Tibial nerve (tissue), 4 donors: ENCODE data around the gene MLC1. TPM values are rescaled to one million over a fixed set of nuclear protein-coding genes. Genes with fewer than 3 reads are reported as not detected.

Experiments
- DNase-seq, 2 donors: peaks; one replicate each; pipeline ENCODE4 v3.0.0-alpha.2; 2019; ENCODE audit warnings: low spot score in 2 of 2
- H3K27ac ChIP-seq, 4 donors: fragments of 200-600 bp; sonication (generic) in 3 of 4; one replicate each; pipeline ENCODE4 v1.5.1; 2017 to 2019; ENCODE audit warnings: mild to moderate bottlenecking in 1 of 4
- H3K27me3 ChIP-seq, 2 donors: fragments of 200-600 bp; sonication (generic) in 1 of 2; one replicate each; pipeline versions ENCODE4 v1.5.1 to v1.6.0; 2017 to 2019
- H3K36me3 ChIP-seq, 3 donors: fragments of 200-600 bp; sonication (generic); one replicate each; pipeline ENCODE4 v1.5.1; 2018 to 2019
- H3K4me1 ChIP-seq, 4 donors: fragments of 200-600 bp; sonication (generic) in 3 of 4; one replicate each; pipeline ENCODE4 v1.5.1; 2017 to 2019
- H3K4me3 ChIP-seq, 4 donors: fragments of 200-600 bp; sonication (generic) in 3 of 4; one replicate each; pipeline ENCODE4 v1.5.1; 2017 to 2019; ENCODE audit warnings: mild to moderate bottlenecking in 1 of 4, moderate library complexity in 1 of 4
- H3K9me3 ChIP-seq, 4 donors: fragments of 200-600 bp; sonication (generic) in 3 of 4; one replicate each; pipeline ENCODE4 v1.5.1; 2017 to 2019
- EP300 ChIP-seq, 2 donors: sonication (generic); formaldehyde crosslinking; IDR thresholded peaks; one replicate each; pipeline ENCODE4 v1.6.1; 2017; ENCODE audit warnings: antibody characterized with exemption in 2 of 2, mild to moderate bottlenecking in 1 of 2
- POLR2A ChIP-seq, 2 donors: fragments of 450-650 bp; IDR thresholded peaks; one replicate each; pipeline ENCODE4 v1.6.1; 2017; ENCODE audit warnings: antibody characterized with exemption in 2 of 2, mild to moderate bottlenecking in 2 of 2, moderate library complexity in 2 of 2
- WGBS, 2 donors: methylation state at CpG; one replicate each; pipeline ENCODE4 v1.1.5; 2018; 5-methylcytosine and 5-hydroxymethylcytosine counted together
- total RNA-seq, 4 donors: library from RNA; depleted of rRNA; stranded (reverse); fragments of >200 nt; gene quantifications; one replicate each; pipeline ENCODE4 v1.1.0, GENCODE V29; 2016
- TF ChIP-seq, protein P1 (sequence below), 5 experiments: fragments of 200-600 bp in 3 of 5; fragments of 450-650 bp in 2 of 5; sonication (generic) in 3 of 5; IDR thresholded peaks; one replicate each; pipeline ENCODE4 v1.5.1; 2016 to 2019; ENCODE audit warnings: antibody characterized with exemption in 5 of 5, mild to moderate bottlenecking in 3 of 5, moderate library complexity in 2 of 5

The MLC1 gene
- total RNA-seq, 4 donors from 2014 or later: not detected

GRCh38 chr22:50111056-50111455 lies 25.8 kb upstream of the MLC1 start:
- no peak for TF ChIP-seq POLR2A (IDR thresholded peaks at IDR 0.05)
- no peak for TF ChIP-seq EP300 (IDR thresholded peaks at IDR 0.05)
- TF ChIP-seq, protein P1, sequence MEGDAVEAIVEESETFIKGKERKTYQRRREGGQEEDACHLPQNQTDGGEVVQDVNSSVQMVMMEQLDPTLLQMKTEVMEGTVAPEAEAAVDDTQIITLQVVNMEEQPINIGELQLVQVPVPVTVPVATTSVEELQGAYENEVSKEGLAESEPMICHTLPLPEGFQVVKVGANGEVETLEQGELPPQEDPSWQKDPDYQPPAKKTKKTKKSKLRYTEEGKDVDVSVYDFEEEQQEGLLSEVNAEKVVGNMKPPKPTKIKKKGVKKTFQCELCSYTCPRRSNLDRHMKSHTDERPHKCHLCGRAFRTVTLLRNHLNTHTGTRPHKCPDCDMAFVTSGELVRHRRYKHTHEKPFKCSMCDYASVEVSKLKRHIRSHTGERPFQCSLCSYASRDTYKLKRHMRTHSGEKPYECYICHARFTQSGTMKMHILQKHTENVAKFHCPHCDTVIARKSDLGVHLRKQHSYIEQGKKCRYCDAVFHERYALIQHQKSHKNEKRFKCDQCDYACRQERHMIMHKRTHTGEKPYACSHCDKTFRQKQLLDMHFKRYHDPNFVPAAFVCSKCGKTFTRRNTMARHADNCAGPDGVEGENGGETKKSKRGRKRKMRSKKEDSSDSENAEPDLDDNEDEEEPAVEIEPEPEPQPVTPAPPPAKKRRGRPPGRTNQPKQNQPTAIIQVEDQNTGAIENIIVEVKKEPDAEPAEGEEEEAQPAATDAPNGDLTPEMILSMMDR (IDR thresholded peaks at IDR 0.05): no peak

DNA sequence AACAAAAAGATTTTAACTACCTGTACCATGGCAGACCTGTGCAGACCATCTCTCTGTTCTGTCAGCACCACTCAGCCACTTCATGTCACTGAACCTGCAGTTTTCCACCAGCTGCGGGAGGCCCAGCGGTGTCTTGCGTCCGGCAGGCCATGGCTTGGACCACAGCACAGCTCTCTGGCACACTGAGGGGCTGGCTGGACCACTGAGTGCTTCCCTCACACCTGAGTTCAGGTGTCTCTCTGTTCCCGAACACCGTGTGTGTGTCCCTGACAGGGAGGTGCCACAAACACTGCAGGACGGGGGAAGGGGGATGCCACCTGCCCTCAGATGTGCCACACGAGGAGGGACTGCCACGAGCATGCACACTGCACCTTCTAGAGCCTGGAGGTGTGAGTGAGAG lies 22.3 kb upstream of the MLC1 start:
- Histone ChIP-seq H3K27ac (no peak overlapping the region), H3K27me3 (no peaks in the 10 kb centered on the region), H3K4me3 (no peak overlapping the region), H3K9me3 (no peaks in the 10 kb centered on the region), H3K36me3 (no peaks in the 10 kb centered on the region), H3K4me1 (peaks cover 0 to 9% (median 4%) of the 10 kb centered on the region in 4 donors)
- TF ChIP-seq, protein P1 (IDR thresholded peaks at IDR 0.05): no peak
- TF ChIP-seq POLR2A (IDR thresholded peaks at IDR 0.05): no peak
- no peak for TF ChIP-seq EP300 (IDR thresholded peaks at IDR 0.05)
- DNase-seq: no peak
- 83 to 94% methylated on average over 9 of the region's 9 CpGs for WGBS, 2 donors

More at GRCh38 chr22:50111056-50111455, 25.8 kb upstream of the MLC1 start:
- WGBS, 2 donors: 90 to 94% methylated on average over 1 of the region's 1 CpG
- Histone ChIP-seq H3K27ac (no peak overlapping the region), H3K4me1 (peaks cover 0 to 4% (median 0%) of the 10 kb centered on the region in 4 donors), H3K36me3 (no peaks in the 10 kb centered on the region), H3K27me3 (no peaks in the 10 kb centered on the region), H3K4me3 (no peak overlapping the region), H3K9me3 (no peaks in the 10 kb centered on the region)
- no peak for DNase-seq

DNA sequence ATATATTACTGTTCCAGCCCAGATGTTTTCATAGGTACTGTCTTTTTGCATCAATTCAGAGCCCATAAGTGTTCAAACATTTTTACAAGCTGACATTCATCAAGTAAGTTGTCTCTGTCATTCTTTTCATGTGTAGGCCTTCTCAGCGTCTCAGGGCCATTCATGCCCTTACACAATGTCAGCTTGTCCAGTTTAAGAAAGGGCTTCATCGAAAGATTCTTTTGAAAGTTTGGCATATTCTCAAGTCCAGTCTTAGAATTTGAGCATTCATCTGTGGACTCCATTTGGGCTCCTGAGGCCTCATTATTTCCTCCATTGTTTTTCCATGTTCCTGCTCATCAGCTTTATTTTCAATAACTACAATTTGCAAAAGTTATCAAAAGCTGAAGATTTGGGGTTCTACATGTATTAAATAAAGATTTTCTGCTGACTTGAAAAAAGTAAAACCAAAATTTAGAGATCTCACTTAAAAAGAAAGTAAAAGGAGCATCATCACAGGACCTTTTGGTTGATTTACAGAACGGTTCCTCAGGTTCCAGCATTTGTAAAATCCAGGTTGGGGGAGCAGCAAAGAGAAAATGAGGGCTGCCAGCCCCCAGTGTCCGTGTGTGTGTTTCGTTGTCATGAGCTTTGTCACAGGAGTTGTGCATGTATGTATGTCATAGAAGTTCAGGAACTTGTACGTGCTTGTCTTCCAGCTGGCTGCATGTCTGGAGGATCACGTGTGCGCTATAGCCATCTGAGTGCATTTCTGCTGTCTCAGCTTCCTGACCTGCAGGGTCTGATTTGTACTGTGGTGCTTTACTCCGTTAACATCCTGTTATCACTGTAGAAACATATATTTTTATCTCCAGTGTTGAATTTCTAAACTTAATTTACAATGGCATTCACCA lies 20.2 kb upstream of the MLC1 start:
- 37 to 40% methylated on average over 9 of the region's 9 CpGs for WGBS, 2 donors
- no peaks in the 10 kb centered on the region for H3K9me3 ChIP-seq
- no peak overlapping the region for H3K27ac ChIP-seq
- TF ChIP-seq, protein P1 (IDR thresholded peaks at IDR 0.05): no peak
- TF ChIP-seq EP300 (IDR thresholded peaks at IDR 0.05) (no peak), POLR2A (IDR thresholded peaks at IDR 0.05) (no peak)
- peaks cover 0 to 7% (median 2%) of the 10 kb centered on the region in 4 donors for H3K4me1 ChIP-seq
- no peaks in the 10 kb centered on the region for H3K27me3 ChIP-seq
- no peaks in the 10 kb centered on the region for H3K36me3 ChIP-seq
- H3K4me3 ChIP-seq: no peak overlapping the region
- no peak for DNase-seq

DNA sequence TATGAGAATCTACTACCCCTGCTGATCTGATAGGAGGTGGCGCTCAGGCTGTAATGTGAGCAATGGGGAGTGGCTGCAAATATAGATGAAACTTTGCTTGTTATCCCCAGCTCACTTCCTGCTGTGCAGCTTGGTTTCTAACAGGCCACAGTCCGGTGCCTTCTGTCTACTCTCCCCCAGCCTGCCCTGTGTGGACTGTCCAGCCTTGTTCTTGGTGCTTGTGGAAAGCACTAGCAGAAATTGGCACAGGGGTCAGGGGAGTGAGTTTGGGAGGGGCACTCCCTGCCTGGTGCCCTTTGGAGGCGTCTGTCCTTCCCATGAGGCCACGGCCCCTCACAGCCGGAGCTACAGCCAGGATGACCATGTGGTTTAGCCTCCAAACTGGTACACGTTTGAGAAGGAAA lies 18.9 kb upstream of the MLC1 start:
- DNase-seq: no peak
- TF ChIP-seq, protein P1 (IDR thresholded peaks at IDR 0.05): no peak
- TF ChIP-seq EP300 (IDR thresholded peaks at IDR 0.05): no peak
- TF ChIP-seq POLR2A (IDR thresholded peaks at IDR 0.05): no peak
- Histone ChIP-seq H3K27me3 (no peaks in the 10 kb centered on the region), H3K4me1 (peaks cover 0 to 7% (median 2%) of the 10 kb centered on the region in 4 donors), H3K27ac (no peak overlapping the region), H3K36me3 (no peaks in the 10 kb centered on the region), H3K4me3 (no peak overlapping the region), H3K9me3 (no peaks in the 10 kb centered on the region)
- WGBS, 2 donors: 53 to 55% methylated on average over 6 of the region's 6 CpGs

- Histone ChIP-seq H3K27me3 (no peaks in the 10 kb centered on the region), H3K4me3 (no peak overlapping the region), H3K9me3 (no peaks in the 10 kb centered on the region), H3K4me1 (peaks cover 0 to 7% (median 2%) of the 10 kb centered on the region in 4 donors), H3K27ac (no peak overlapping the region), H3K36me3 (no peaks in the 10 kb centered on the region)
- no peak for DNase-seq
- 63 to 72% methylated on average over 11 of the region's 11 CpGs for WGBS, 2 donors
- TF ChIP-seq POLR2A (IDR thresholded peaks at IDR 0.05) (no peak), EP300 (IDR thresholded peaks at IDR 0.05) (no peak)
- TF ChIP-seq, protein P1 (IDR thresholded peaks at IDR 0.05): no peak
Measured at GRCh38 chr22:50102946-50103345, 17.7 kb upstream of the MLC1 start.
